Measurements from ENCODE around the gene NUDT5.

GRCh38 chr10:12158111-12158510 lies 37.6 kb downstream of the NUDT5 start:
- TF ChIP-seq CTCF (IDR thresholded peaks at IDR 0.05), result no peak
- no peak for TF ChIP-seq POLR2A (IDR thresholded peaks at IDR 0.05)
- no peak for TF ChIP-seq POLR2AphosphoS5 (IDR thresholded peaks at IDR 0.05)
